ENCODE measurements around the gene SMPD1.

SMPD1 gene

DNA sequence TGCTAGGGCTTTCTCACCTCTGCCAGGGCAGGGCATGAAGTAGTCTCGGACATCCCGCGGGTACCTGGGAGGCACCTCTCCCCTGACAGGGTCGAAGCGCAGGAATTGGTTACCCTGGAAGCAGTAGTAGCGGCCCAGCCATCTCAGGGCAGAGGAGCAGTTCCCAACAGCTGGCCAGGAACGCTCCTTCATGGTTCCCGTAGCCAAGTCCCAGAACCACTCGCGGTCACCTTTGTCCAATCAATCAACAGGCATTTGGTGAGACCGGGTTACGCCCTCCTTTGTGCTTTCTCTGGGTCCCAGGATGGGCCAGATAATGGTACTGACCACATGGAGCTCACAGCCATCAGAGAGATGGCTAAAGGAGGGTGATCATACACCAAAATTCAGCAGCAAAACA is 47.1 kb downstream of the SMPD1 start:
- no peaks in the 10 kb centered on the region for H3K4me1 ChIP-seq (ENCODE audit: control insufficient read depth in 5 of 5, insufficient read depth in 5 of 5, low read length in 5 of 5)
- H3K27ac ChIP-seq (ENCODE audit: low read depth, low read length), result no peak overlapping the region
- no peak overlapping the region for H3K9ac ChIP-seq (ENCODE audit: low read length in 5 of 5)
- no peaks in the 10 kb centered on the region for H3K9me3 ChIP-seq (ENCODE audit: control insufficient read depth in 5 of 5, low read length in 5 of 5)
- H3K4me3 ChIP-seq (ENCODE audit: low read depth in 1 of 5, low read length in 5 of 5), result no peak overlapping the region
- H3K27me3 ChIP-seq (ENCODE audit: control insufficient read depth in 5 of 5, insufficient read depth in 4 of 5, low read length in 5 of 5), result no peaks in the 10 kb centered on the region
- H3K36me3 ChIP-seq (ENCODE audit: control insufficient read depth in 5 of 5, insufficient read depth in 5 of 5, low read length in 5 of 5), result no peaks in the 10 kb centered on the region

DNA sequence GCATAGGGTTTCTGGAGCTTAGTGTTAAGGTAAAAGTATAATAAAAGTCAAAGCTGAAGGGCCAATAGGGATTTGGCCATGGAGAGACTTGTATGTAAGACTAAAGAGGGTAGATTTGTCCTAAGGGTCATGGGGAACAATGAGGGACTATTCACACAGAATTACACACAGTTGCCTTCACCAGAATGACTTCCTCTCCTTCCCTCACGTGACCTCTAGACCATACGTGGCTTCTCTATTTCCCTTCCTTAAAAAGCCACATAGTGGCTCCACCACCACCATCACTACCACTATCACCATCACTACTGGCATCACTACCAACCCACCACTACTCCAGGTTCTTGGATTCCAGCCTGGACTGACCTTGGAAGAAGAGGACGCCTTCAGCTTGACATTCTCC is 47.7 kb downstream of the SMPD1 start:
- no peak overlapping the region for H3K9ac ChIP-seq (ENCODE audit: low read length in 5 of 5)
- H3K27ac ChIP-seq (ENCODE audit: low read depth, low read length), result no peak overlapping the region
- H3K9me3 ChIP-seq (ENCODE audit: control insufficient read depth in 5 of 5, low read length in 5 of 5), result no peaks in the 10 kb centered on the region
- no peaks in the 10 kb centered on the region for H3K27me3 ChIP-seq (ENCODE audit: control insufficient read depth in 5 of 5, insufficient read depth in 4 of 5, low read length in 5 of 5)
- H3K36me3 ChIP-seq (ENCODE audit: control insufficient read depth in 5 of 5, insufficient read depth in 5 of 5, low read length in 5 of 5), result no peaks in the 10 kb centered on the region
- no peaks in the 10 kb centered on the region for H3K4me1 ChIP-seq (ENCODE audit: control insufficient read depth in 5 of 5, insufficient read depth in 5 of 5, low read length in 5 of 5)
- H3K4me3 ChIP-seq (ENCODE audit: low read depth in 1 of 5, low read length in 5 of 5), result no peak overlapping the region

DNA sequence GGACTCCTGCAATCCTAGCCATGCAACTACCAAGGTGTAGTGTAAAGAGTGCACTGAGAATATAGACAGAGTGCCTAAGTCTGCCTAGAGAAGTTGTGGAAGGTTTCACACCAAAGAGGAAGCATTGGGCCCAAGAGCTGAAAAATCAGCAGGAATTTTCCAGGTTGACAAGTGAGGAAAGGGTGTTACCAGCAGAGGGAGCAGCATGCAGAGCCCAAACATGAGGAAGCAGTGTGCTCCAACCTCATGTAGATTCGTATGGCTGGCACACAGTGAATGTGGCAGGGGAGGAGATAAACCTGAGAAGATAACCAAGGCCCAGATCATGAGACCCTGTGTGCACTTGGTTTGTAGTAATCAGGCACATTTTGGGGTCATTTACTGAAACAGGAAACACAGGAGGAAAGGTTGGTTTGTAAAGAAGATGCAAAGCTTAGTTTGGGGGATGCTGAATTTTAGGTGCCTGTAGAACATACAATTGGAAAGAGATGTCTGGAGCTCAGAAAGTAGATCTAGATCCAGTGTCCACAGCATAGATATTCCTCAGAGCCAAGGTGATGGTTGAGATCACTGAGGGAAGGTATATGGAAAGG is 48.8 kb downstream of the SMPD1 start:
- H3K27ac ChIP-seq (ENCODE audit: low read depth, low read length), result no peak overlapping the region
- H3K4me3 ChIP-seq (ENCODE audit: low read depth in 1 of 5, low read length in 5 of 5), result no peak overlapping the region
- no peak overlapping the region for H3K9ac ChIP-seq (ENCODE audit: low read length in 5 of 5)
- H3K27me3 ChIP-seq (ENCODE audit: control insufficient read depth in 5 of 5, insufficient read depth in 4 of 5, low read length in 5 of 5), result no peaks in the 10 kb centered on the region
- peaks cover 0 to 3% (median 0%) of the 10 kb centered on the region in 5 donors for H3K4me1 ChIP-seq (ENCODE audit: control insufficient read depth in 5 of 5, insufficient read depth in 5 of 5, low read length in 5 of 5)
- no peaks in the 10 kb centered on the region for H3K9me3 ChIP-seq (ENCODE audit: control insufficient read depth in 5 of 5, low read length in 5 of 5)
- H3K36me3 ChIP-seq (ENCODE audit: control insufficient read depth in 5 of 5, insufficient read depth in 5 of 5, low read length in 5 of 5), result no peaks in the 10 kb centered on the region

DNA sequence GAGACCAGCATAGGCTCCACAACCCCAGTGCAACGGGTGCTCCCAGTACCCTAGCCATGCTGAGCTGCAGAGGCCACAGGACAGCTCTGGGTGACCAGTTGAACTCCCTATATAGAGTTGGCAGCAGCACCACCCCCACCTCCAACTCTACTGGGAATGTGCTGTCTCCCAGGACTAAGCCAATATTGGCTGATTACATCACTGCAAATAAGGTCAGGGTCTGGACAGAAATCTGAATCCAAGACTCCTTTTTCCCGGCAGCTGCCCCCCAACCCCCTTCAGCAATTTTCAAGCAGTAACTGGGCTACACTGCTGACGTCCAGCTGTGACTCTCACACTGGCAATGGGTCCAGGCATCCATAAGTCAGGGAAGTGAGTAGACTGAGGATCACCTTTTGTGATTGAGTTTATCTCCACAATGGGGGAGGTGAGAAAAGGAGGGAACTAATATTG is 50.7 kb downstream of the SMPD1 start, which contains the start of gene HPX:
TSS of gene HPX (minus strand) at position 82 of the 453 bp plus-strand sequence. CDS start at position 58, 24 bp downstream.
- H3K9me3 ChIP-seq (ENCODE audit: control insufficient read depth in 5 of 5, low read length in 5 of 5), result no peaks in the 10 kb centered on the region
- H3K4me3 ChIP-seq (ENCODE audit: low read depth in 1 of 5, low read length in 5 of 5), result no peak within 1 kb of the TSS
- H3K4me1 ChIP-seq (ENCODE audit: control insufficient read depth in 5 of 5, insufficient read depth in 5 of 5, low read length in 5 of 5), result peaks cover 0 to 3% (median 0%) of the 10 kb centered on the region in 5 donors
- H3K9ac ChIP-seq (ENCODE audit: low read length in 5 of 5), result no peak within 1 kb of the TSS
- H3K36me3 ChIP-seq (ENCODE audit: control insufficient read depth in 5 of 5, insufficient read depth in 5 of 5, low read length in 5 of 5), result no peaks in the 10 kb centered on the region
- no peaks in the 10 kb centered on the region for H3K27me3 ChIP-seq (ENCODE audit: control insufficient read depth in 5 of 5, insufficient read depth in 4 of 5, low read length in 5 of 5)
- no peak within 1 kb of the TSS for H3K27ac ChIP-seq (ENCODE audit: low read depth, low read length)

DNA sequence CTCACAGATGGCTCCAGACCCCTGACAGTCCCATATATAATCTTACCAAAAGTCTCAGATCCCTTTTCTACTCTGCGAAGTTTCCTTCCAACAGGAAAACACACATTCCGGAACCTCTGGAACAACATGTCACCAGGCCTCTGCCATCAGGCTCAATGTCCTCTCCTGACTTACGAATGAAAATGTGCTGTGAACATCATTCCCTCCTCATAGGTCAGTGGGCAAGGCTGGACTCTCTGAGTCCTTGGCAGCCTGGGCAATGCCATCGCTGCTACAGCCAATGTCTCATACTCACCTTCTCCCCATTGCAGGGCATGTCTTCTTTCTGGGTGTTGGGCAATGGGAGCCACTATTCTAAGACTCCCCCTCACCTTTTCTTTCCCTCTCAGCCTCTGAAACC is 52.2 kb downstream of the SMPD1 start:
- no peaks in the 10 kb centered on the region for H3K9me3 ChIP-seq (ENCODE audit: control insufficient read depth in 5 of 5, low read length in 5 of 5)
- peaks cover 0 to 3% (median 0%) of the 10 kb centered on the region in 5 donors for H3K4me1 ChIP-seq (ENCODE audit: control insufficient read depth in 5 of 5, insufficient read depth in 5 of 5, low read length in 5 of 5)
- no peak overlapping the region for H3K4me3 ChIP-seq (ENCODE audit: low read depth in 1 of 5, low read length in 5 of 5)
- H3K36me3 ChIP-seq (ENCODE audit: control insufficient read depth in 5 of 5, insufficient read depth in 5 of 5, low read length in 5 of 5), result peaks cover 0 to under 1% (median under 1%) of the 10 kb centered on the region in 5 donors
- no peak overlapping the region for H3K9ac ChIP-seq (ENCODE audit: low read length in 5 of 5)
- no peaks in the 10 kb centered on the region for H3K27me3 ChIP-seq (ENCODE audit: control insufficient read depth in 5 of 5, insufficient read depth in 4 of 5, low read length in 5 of 5)
- no peak overlapping the region for H3K27ac ChIP-seq (ENCODE audit: low read depth, low read length)

DNA sequence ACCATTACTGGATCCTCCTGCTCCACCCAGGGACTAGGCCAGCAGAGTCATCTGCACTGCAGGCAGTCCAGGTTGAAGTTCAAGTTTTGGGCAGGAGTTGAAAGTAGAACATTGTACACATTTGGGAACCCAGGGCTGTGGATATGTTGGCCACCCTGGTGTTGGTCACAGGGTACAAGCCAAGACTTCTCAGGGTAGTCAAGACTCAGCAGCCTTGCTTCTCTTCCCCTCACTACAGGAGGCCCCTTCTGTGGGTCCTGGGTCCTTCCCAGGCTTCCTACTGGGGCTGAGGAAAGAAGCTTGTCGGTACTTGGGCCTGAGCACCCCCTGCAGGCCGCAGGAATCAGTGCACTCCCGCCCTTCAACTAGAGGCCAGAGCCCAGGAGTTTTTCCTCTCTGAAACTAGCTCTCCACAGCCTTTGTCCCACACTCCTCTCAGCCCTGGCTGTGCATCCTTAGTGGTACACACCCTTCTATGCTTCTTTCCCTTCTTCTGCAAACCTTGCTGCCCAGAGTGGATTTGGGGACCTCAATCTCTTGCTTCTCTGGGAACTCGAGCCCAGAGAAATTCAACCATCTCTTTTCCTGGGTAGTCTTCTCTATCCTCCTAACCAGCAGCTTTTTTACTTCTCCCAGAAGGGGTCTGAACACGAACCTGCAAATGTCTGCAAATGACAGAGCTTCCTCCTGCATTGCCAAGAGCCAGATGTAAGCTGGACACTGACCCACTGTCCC is 53.2 kb downstream of the SMPD1 start:
- no peak overlapping the region for H3K27ac ChIP-seq (ENCODE audit: low read depth, low read length)
- H3K27me3 ChIP-seq (ENCODE audit: control insufficient read depth in 5 of 5, insufficient read depth in 4 of 5, low read length in 5 of 5), result no peaks in the 10 kb centered on the region
- H3K9me3 ChIP-seq (ENCODE audit: control insufficient read depth in 5 of 5, low read length in 5 of 5), result no peaks in the 10 kb centered on the region
- H3K9ac ChIP-seq (ENCODE audit: low read length in 5 of 5), result no peak overlapping the region
- peaks cover 0 to 11% (median 9%) of the 10 kb centered on the region in 5 donors for H3K36me3 ChIP-seq (ENCODE audit: control insufficient read depth in 5 of 5, insufficient read depth in 5 of 5, low read length in 5 of 5)
- no peak overlapping the region for H3K4me3 ChIP-seq (ENCODE audit: low read depth in 1 of 5, low read length in 5 of 5)
- H3K4me1 ChIP-seq (ENCODE audit: control insufficient read depth in 5 of 5, insufficient read depth in 5 of 5, low read length in 5 of 5), result peaks cover 0 to 3% (median 0%) of the 10 kb centered on the region in 5 donors
